SH-SY5Y (cell line): ENCODE results near the gene ALPG.

Source experiments
- GATA2 ChIP-seq: IDR thresholded peaks from 2 replicates; pipeline ENCODE4 v1.6.1; 2011; ENCODE audit warnings: mild to moderate bottlenecking, low read depth, low read length
- GATA3 ChIP-seq: IDR thresholded peaks from 2 replicates; pipeline ENCODE4 v1.6.1; 2011; ENCODE audit warnings: low read depth, mild to moderate bottlenecking, low read length, moderate library complexity

DNA sequence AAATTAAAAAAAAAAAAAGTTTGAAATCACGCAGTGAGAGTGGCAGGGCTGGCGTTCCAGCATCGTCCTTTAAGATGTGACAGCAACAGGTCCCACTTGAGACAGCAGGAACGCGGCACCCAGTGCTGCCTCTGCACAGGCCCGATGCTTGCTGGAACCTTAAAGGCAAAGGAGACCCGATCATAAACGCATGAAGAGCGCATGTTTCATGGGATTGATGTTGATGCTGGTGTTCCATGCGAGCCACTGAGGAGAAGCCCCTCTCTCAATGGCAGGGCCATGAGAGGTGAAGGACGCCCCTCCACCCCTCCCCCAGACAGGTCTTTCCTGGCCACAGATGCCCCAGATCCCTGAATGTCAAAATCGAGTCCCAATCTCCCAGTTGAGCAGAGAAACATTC, 31.4 kb downstream of the ALPG start:
- TF ChIP-seq GATA2 (no peak), GATA3 (no peak)
